Hepatocyte (in vitro differentiated cells): ENCODE measurements around the gene CMTM8.

Experiments
- EZH2 ChIP-seq: fragments of 200-600 bp; sonication (generic); IDR thresholded peaks from 2 replicates; pipeline ENCODE4 v1.6.1; 2016; ENCODE audit warnings: antibody characterized with exemption, mild to moderate bottlenecking, borderline replicate concordance
- EZH2phosphoT487 ChIP-seq: fragments of 200-600 bp; sonication (generic); IDR thresholded peaks from one replicate; pipeline ENCODE4 v1.6.1; 2018; ENCODE audit warnings: antibody characterized with exemption, mild to moderate bottlenecking, low read depth, moderate library complexity; ENCODE audit not compliant: unreplicated experiment, severe bottlenecking
- TF ChIP-seq, protein P1 (sequence below): fragments of 200-600 bp; sonication (generic); IDR thresholded peaks from 2 replicates; pipeline ENCODE4 v1.5.1; 2016; ENCODE audit warnings: antibody characterized with exemption, mild to moderate bottlenecking; ENCODE audit not compliant: poor library complexity

DNA sequence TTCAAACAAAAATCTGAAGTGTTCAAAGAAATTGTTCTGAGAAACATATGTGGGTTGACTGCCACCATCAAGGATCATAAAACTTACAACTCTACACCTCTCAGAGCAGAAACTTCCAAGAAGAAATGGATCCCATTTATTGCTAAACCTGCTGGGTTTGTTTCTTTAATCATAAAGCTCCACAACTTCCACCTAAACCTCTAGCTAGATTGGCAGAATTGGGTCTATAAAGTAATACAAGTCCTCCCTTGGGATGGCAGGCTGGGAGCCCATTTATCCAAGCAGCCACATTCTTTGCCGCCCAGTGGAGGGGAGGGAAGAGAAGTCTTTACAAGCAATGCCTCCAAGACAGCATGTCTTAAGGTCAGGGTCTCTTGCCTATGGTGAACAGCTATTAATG lies 40.5 kb upstream of the CMTM8 start:
- TF ChIP-seq, protein P1, sequence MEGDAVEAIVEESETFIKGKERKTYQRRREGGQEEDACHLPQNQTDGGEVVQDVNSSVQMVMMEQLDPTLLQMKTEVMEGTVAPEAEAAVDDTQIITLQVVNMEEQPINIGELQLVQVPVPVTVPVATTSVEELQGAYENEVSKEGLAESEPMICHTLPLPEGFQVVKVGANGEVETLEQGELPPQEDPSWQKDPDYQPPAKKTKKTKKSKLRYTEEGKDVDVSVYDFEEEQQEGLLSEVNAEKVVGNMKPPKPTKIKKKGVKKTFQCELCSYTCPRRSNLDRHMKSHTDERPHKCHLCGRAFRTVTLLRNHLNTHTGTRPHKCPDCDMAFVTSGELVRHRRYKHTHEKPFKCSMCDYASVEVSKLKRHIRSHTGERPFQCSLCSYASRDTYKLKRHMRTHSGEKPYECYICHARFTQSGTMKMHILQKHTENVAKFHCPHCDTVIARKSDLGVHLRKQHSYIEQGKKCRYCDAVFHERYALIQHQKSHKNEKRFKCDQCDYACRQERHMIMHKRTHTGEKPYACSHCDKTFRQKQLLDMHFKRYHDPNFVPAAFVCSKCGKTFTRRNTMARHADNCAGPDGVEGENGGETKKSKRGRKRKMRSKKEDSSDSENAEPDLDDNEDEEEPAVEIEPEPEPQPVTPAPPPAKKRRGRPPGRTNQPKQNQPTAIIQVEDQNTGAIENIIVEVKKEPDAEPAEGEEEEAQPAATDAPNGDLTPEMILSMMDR: no peak
- no peak for TF ChIP-seq EZH2
- no peak for TF ChIP-seq EZH2phosphoT487
